T-helper 1 cell treated with Interleukin-12 subunit alpha and Interleukin-12 subunit beta and Interleukin-4 antibody, amounts not matched to agents 30 μg/mL and 1 μg/mL, for 36 hours (primary cell): Measurements from ENCODE around the gene NMRK2.
"Not testable (repeated sequence)": the region's sequence is repeated elsewhere in the genome, so short reads cannot be mapped to it uniquely, and the experiment has no call there.

Experiments
- H3K27ac Mint-ChIP-seq: one replicate; pipeline ENCODE4 v1.8.0; 2021; ENCODE audit warnings: mild to moderate bottlenecking, mixed read lengths
- H3K27me3 Mint-ChIP-seq: one replicate; pipeline ENCODE4 v1.8.0; 2021; ENCODE audit warnings: low read depth, mixed read lengths
- H3K36me3 Mint-ChIP-seq: one replicate; pipeline ENCODE4 v1.8.0; 2021; ENCODE audit warnings: low read depth, mixed read lengths
- H3K4me1 Mint-ChIP-seq: one replicate; pipeline ENCODE4 v1.8.0; 2021; ENCODE audit warnings: low read depth, mixed read lengths
- H3K4me3 Mint-ChIP-seq: one replicate; pipeline ENCODE4 v1.8.0; 2021; ENCODE audit warnings: mild to moderate bottlenecking, moderate library complexity, mixed read lengths
- H3K9me3 Mint-ChIP-seq: one replicate; pipeline ENCODE4 v1.8.0; 2021; ENCODE audit warnings: mixed read lengths

NMRK2 gene

GRCh38 chr19:3932931-3933810, at the start of gene NMRK2:
TSS of gene NMRK2 (plus strand) at chr19:3933069. CDS start at chr19:3933672, 603 bp downstream.
- Mint-ChIP-seq H3K36me3 (no peaks in the 10 kb centered on the region), H3K9me3 (no peaks in the 10 kb centered on the region), H3K27me3 (peaks cover 22% of the 10 kb centered on the region), H3K4me1 (no peaks in the 10 kb centered on the region), H3K4me3 (no peak within 1 kb of the TSS), H3K27ac (no peak within 1 kb of the TSS)

- Mint-ChIP-seq H3K4me1 (no peaks in the 10 kb centered on the region), H3K36me3 (no peaks in the 10 kb centered on the region), H3K4me3 (no peak overlapping the region), H3K27me3 (no peaks in the 10 kb centered on the region), H3K27ac (no peak overlapping the region), H3K9me3 (no peaks in the 10 kb centered on the region)
Measured at GRCh38 chr19:3890591-3890990, 42.3 kb upstream of the NMRK2 start.

- H3K36me3 Mint-ChIP-seq: no peaks in the 10 kb centered on the region
- H3K9me3 Mint-ChIP-seq: no peaks in the 10 kb centered on the region
- H3K4me1 Mint-ChIP-seq: peaks cover 3% of the 10 kb centered on the region
Measured at GRCh38 chr19:3893509-3894179, 39.2 kb upstream of the NMRK2 start.

GRCh38 chr19:3894959-3895358, 37.9 kb upstream of the NMRK2 start:
- not testable (repeated sequence) for H3K4me3 Mint-ChIP-seq, H3K4me1 Mint-ChIP-seq, H3K27ac Mint-ChIP-seq, H3K36me3 Mint-ChIP-seq, H3K27me3 Mint-ChIP-seq, H3K9me3 Mint-ChIP-seq

More at GRCh38 chr19:3893509-3894179, 39.2 kb upstream of the NMRK2 start:
- Mint-ChIP-seq H3K27ac (no peak overlapping the region), H3K4me3 (no peak overlapping the region), H3K27me3 (no peaks in the 10 kb centered on the region)

- Mint-ChIP-seq H3K9me3 (peaks cover 4% of the 10 kb centered on the region), H3K4me1 (peaks cover 3% of the 10 kb centered on the region), H3K36me3 (no peaks in the 10 kb centered on the region), H3K27me3 (no peaks in the 10 kb centered on the region), H3K27ac (no peak overlapping the region), H3K4me3 (no peak overlapping the region)
Measured at GRCh38 chr19:3895788-3896187, 37.1 kb upstream of the NMRK2 start.

- H3K9me3 Mint-ChIP-seq: peaks cover 4% of the 10 kb centered on the region
Measured at GRCh38 chr19:3897936-3898335, 34.9 kb upstream of the NMRK2 start.

GRCh38 chr19:3898426-3898825, 34.4 kb upstream of the NMRK2 start:
- no peaks in the 10 kb centered on the region for H3K27me3 Mint-ChIP-seq
- H3K27ac Mint-ChIP-seq: no peak overlapping the region
- peaks cover 3% of the 10 kb centered on the region for H3K4me1 Mint-ChIP-seq
- peaks cover 4% of the 10 kb centered on the region for H3K9me3 Mint-ChIP-seq
- no peaks in the 10 kb centered on the region for H3K36me3 Mint-ChIP-seq
- no peak overlapping the region for H3K4me3 Mint-ChIP-seq

More at GRCh38 chr19:3897936-3898335, 34.9 kb upstream of the NMRK2 start:
- Mint-ChIP-seq H3K4me1 (peaks cover 3% of the 10 kb centered on the region), H3K27ac (no peak overlapping the region), H3K4me3 (no peak overlapping the region), H3K27me3 (no peaks in the 10 kb centered on the region), H3K36me3 (no peaks in the 10 kb centered on the region)

GRCh38 chr19:3899531-3900294, 33.2 kb upstream of the NMRK2 start:
- H3K4me3 Mint-ChIP-seq: no peak overlapping the region
- H3K36me3 Mint-ChIP-seq: no peaks in the 10 kb centered on the region
- H3K27me3 Mint-ChIP-seq: no peaks in the 10 kb centered on the region
- peaks cover 3% of the 10 kb centered on the region for H3K4me1 Mint-ChIP-seq
- no peak overlapping the region for H3K27ac Mint-ChIP-seq
- peaks cover 4% of the 10 kb centered on the region for H3K9me3 Mint-ChIP-seq

GRCh38 chr19:3902317-3902973, 30.4 kb upstream of the NMRK2 start:
- H3K27me3 Mint-ChIP-seq: no peaks in the 10 kb centered on the region
- H3K4me3 Mint-ChIP-seq: no peak overlapping the region
- no peak overlapping the region for H3K27ac Mint-ChIP-seq
- H3K9me3 Mint-ChIP-seq: peaks cover 4% of the 10 kb centered on the region
- no peaks in the 10 kb centered on the region for H3K36me3 Mint-ChIP-seq
- H3K4me1 Mint-ChIP-seq: peaks cover 3% of the 10 kb centered on the region

- Mint-ChIP-seq H3K4me3 (no peak overlapping the region), H3K4me1 (no peaks in the 10 kb centered on the region), H3K27me3 (no peaks in the 10 kb centered on the region), H3K9me3 (peaks cover 2% of the 10 kb centered on the region), H3K27ac (no peak overlapping the region), H3K36me3 (no peaks in the 10 kb centered on the region)
Measured at GRCh38 chr19:3904233-3904632, 28.6 kb upstream of the NMRK2 start.

GRCh38 chr19:3907626-3908265, 25.1 kb upstream of the NMRK2 start:
- Mint-ChIP-seq H3K4me3 (no peak overlapping the region), H3K9me3 (peaks cover 11% of the 10 kb centered on the region), H3K27me3 (no peaks in the 10 kb centered on the region), H3K36me3 (no peaks in the 10 kb centered on the region), H3K27ac (no peak overlapping the region), H3K4me1 (no peaks in the 10 kb centered on the region)

- Mint-ChIP-seq H3K36me3 (no peaks in the 10 kb centered on the region), H3K4me3 (no peak overlapping the region), H3K27me3 (no peaks in the 10 kb centered on the region), H3K9me3 (peaks cover 11% of the 10 kb centered on the region), H3K4me1 (no peaks in the 10 kb centered on the region), H3K27ac (no peak overlapping the region)
Measured at GRCh38 chr19:3908266-3909054, 24.4 kb upstream of the NMRK2 start.

GRCh38 chr19:3910105-3910504, 22.8 kb upstream of the NMRK2 start:
- no peaks in the 10 kb centered on the region for H3K36me3 Mint-ChIP-seq
- no peak overlapping the region for H3K4me3 Mint-ChIP-seq
- no peaks in the 10 kb centered on the region for H3K4me1 Mint-ChIP-seq
- H3K27ac Mint-ChIP-seq: no peak overlapping the region
- H3K27me3 Mint-ChIP-seq: no peaks in the 10 kb centered on the region
- peaks cover 11% of the 10 kb centered on the region for H3K9me3 Mint-ChIP-seq
